Tibial nerve (tissue), 4 donors: ENCODE results near the gene SPPL2B. TPM values are rescaled to one million over a fixed set of nuclear protein-coding genes. Genes with fewer than 3 reads are reported as not detected.

Experiments
- DNase-seq, 2 donors: peaks; one replicate each; pipeline ENCODE4 v3.0.0-alpha.2; 2019; ENCODE audit warnings: low spot score in 2 of 2
- H3K27ac ChIP-seq, 4 donors: fragments of 200-600 bp; sonication (generic) in 3 of 4; one replicate each; pipeline ENCODE4 v1.5.1; 2017 to 2019; ENCODE audit warnings: mild to moderate bottlenecking in 1 of 4
- H3K27me3 ChIP-seq, 2 donors: fragments of 200-600 bp; sonication (generic) in 1 of 2; one replicate each; pipeline versions ENCODE4 v1.5.1 to v1.6.0; 2017 to 2019
- H3K36me3 ChIP-seq, 3 donors: fragments of 200-600 bp; sonication (generic); one replicate each; pipeline ENCODE4 v1.5.1; 2018 to 2019
- H3K4me1 ChIP-seq, 4 donors: fragments of 200-600 bp; sonication (generic) in 3 of 4; one replicate each; pipeline ENCODE4 v1.5.1; 2017 to 2019
- H3K4me3 ChIP-seq, 4 donors: fragments of 200-600 bp; sonication (generic) in 3 of 4; one replicate each; pipeline ENCODE4 v1.5.1; 2017 to 2019; ENCODE audit warnings: mild to moderate bottlenecking in 1 of 4, moderate library complexity in 1 of 4
- H3K9me3 ChIP-seq, 4 donors: fragments of 200-600 bp; sonication (generic) in 3 of 4; one replicate each; pipeline ENCODE4 v1.5.1; 2017 to 2019
- CTCF ChIP-seq, 5 experiments: fragments of 200-600 bp in 3 of 5; fragments of 450-650 bp in 2 of 5; sonication (generic) in 3 of 5; IDR thresholded peaks; one replicate each; pipeline ENCODE4 v1.5.1; 2016 to 2019; ENCODE audit warnings: antibody characterized with exemption in 5 of 5, mild to moderate bottlenecking in 3 of 5, moderate library complexity in 2 of 5
- EP300 ChIP-seq, 2 donors: sonication (generic); formaldehyde crosslinking; IDR thresholded peaks; one replicate each; pipeline ENCODE4 v1.6.1; 2017; ENCODE audit warnings: antibody characterized with exemption in 2 of 2, mild to moderate bottlenecking in 1 of 2
- POLR2A ChIP-seq, 2 donors: fragments of 450-650 bp; IDR thresholded peaks; one replicate each; pipeline ENCODE4 v1.6.1; 2017; ENCODE audit warnings: antibody characterized with exemption in 2 of 2, mild to moderate bottlenecking in 2 of 2, moderate library complexity in 2 of 2
- WGBS, 2 donors: methylation state at CpG; one replicate each; pipeline ENCODE4 v1.1.5; 2018; 5-methylcytosine and 5-hydroxymethylcytosine counted together
- total RNA-seq, 4 donors: library from RNA; depleted of rRNA; stranded (reverse); fragments of >200 nt; gene quantifications; one replicate each; pipeline ENCODE4 v1.1.0, GENCODE V29; 2016

The SPPL2B gene
- total RNA-seq, 4 donors from 2014 or later = 51.1 to 97.2 (median 77.7) TPM

- H3K4me3 ChIP-seq = no peak overlapping the region
- no peak for DNase-seq
- no peak for TF ChIP-seq EP300 (IDR thresholded peaks at IDR 0.05)
- TF ChIP-seq POLR2A (IDR thresholded peaks at IDR 0.05) = no peak
- TF ChIP-seq CTCF (IDR thresholded peaks at IDR 0.05) = no peak
- peaks cover 0 to 55% (median 0%) of the 10 kb centered on the region in 3 donors for H3K36me3 ChIP-seq
- WGBS, 2 donors = 88 to 97% methylated on average over 16 to 20 of the region's 21 CpGs
- H3K27me3 ChIP-seq = no peaks in the 10 kb centered on the region
- no peaks in the 10 kb centered on the region for H3K9me3 ChIP-seq
- H3K4me1 ChIP-seq = peaks cover 0 to 31% (median 3%) of the 10 kb centered on the region in 4 donors
- H3K27ac ChIP-seq = no peak overlapping the region
Observed at GRCh38 chr19:2338055-2338615, 9.7 kb downstream of the SPPL2B start.

- no peak overlapping the region for H3K4me3 ChIP-seq
- H3K9me3 ChIP-seq = no peaks in the 10 kb centered on the region
- peaks cover 0 to 23% (median 0%) of the 10 kb centered on the region in 4 donors for H3K4me1 ChIP-seq
- H3K36me3 ChIP-seq = peaks cover 0 to 62% (median 0%) of the 10 kb centered on the region in 3 donors
- no peak for TF ChIP-seq CTCF (IDR thresholded peaks at IDR 0.05)
- no peak for TF ChIP-seq POLR2A (IDR thresholded peaks at IDR 0.05)
- no peak for TF ChIP-seq EP300 (IDR thresholded peaks at IDR 0.05)
- no peak overlapping the region for H3K27ac ChIP-seq
- H3K27me3 ChIP-seq = no peaks in the 10 kb centered on the region
- DNase-seq = no peak
- 92 to 97% methylated on average over 25 to 53 of the region's 54 CpGs for WGBS, 2 donors
Observed at GRCh38 chr19:2338751-2339643, 10.5 kb downstream of the SPPL2B start.

DNA sequence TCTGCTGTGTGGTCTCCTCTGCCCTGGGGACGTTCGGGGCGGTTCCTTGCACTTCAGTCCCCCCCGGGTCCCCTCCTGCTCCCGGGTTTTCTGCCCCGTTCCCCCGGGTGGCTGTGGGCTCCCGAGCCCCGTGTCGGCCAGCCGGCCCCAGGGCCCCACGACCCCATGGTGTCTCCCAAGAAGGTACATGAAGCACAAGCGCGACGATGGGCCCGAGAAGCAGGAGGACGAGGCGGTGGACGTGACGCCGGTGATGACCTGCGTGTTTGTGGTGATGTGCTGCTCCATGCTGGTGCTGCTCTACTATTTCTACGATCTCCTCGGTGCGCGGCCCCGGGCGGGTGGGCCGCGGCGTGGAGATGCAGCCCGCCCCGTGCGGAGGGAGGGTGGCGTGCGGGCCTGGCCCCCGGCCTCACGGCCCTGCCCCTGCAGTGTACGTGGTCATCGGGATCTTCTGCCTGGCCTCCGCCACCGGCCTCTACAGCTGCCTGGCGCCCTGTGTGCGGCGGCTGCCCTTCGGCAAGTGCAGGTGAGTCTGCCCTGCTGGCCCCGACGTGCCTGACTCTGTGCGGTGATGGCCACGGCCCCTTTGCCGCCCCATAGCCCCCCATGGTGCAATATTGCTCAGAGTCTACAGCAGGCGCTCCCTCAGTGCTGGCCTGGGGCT is 11.3 kb downstream of the SPPL2B start:
- peaks cover 0 to 15% (median 0%) of the 10 kb centered on the region in 4 donors for H3K4me1 ChIP-seq
- DNase-seq = no peak
- H3K9me3 ChIP-seq = no peaks in the 10 kb centered on the region
- TF ChIP-seq POLR2A (IDR thresholded peaks at IDR 0.05) = no peak
- no peak for TF ChIP-seq CTCF (IDR thresholded peaks at IDR 0.05)
- TF ChIP-seq EP300 (IDR thresholded peaks at IDR 0.05) = no peak
- H3K36me3 ChIP-seq = peaks cover 0 to 65% (median 0%) of the 10 kb centered on the region in 3 donors
- no peaks in the 10 kb centered on the region for H3K27me3 ChIP-seq
- H3K27ac ChIP-seq = no peak overlapping the region
- 91 to 92% methylated on average over 47 to 52 of the region's 52 CpGs for whole genome bisulfite sequencing, 2 donors
- no peak overlapping the region for H3K4me3 ChIP-seq

DNA sequence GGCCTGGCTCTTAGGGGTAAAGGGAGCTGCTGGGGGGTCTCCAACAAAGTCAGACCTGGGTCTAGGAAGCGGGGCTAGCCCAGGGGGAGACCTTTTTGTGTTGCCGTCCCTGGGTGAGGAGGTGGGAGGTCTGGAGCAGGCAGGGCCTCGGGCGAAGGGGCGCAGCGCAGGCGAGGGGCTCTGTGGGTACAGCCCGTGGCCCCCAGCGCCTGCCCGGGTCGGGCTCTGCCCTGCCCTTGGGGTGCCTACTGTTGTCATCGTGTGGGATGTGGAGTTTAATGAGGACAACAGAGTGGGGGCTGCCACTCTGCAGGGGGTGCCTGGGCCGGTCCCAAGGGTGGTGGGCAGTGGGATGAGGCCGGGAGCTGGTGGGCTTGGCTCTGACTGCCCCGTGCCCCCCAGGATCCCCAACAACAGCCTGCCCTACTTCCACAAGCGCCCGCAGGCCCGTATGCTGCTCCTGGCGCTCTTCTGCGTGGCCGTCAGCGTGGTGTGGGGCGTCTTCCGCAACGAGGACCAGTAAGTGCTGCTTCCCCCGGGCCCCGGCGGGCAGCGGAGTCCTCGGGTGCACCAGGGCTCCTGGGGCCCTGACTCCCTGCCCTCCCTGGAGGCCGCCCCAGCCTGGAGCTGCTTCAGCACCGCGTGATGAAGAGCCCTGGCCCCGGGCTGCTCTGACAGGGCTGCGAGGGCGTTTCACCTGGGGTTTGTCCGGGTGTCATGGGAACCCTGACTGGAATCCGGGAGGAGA is 12.2 kb downstream of the SPPL2B start:
- no peak for DNase-seq
- Histone ChIP-seq H3K9me3 (no peaks in the 10 kb centered on the region), H3K27me3 (no peaks in the 10 kb centered on the region), H3K4me3 (no peak overlapping the region), H3K36me3 (peaks cover 0 to 69% (median 0%) of the 10 kb centered on the region in 3 donors), H3K4me1 (peaks cover 0 to 23% (median 0%) of the 10 kb centered on the region in 4 donors), H3K27ac (no peak overlapping the region)
- 91 to 92% methylated on average over 25 to 38 of the region's 38 CpGs for WGBS, 2 donors
- TF ChIP-seq POLR2A (IDR thresholded peaks at IDR 0.05) (no peak), EP300 (IDR thresholded peaks at IDR 0.05) (no peak)

DNA sequence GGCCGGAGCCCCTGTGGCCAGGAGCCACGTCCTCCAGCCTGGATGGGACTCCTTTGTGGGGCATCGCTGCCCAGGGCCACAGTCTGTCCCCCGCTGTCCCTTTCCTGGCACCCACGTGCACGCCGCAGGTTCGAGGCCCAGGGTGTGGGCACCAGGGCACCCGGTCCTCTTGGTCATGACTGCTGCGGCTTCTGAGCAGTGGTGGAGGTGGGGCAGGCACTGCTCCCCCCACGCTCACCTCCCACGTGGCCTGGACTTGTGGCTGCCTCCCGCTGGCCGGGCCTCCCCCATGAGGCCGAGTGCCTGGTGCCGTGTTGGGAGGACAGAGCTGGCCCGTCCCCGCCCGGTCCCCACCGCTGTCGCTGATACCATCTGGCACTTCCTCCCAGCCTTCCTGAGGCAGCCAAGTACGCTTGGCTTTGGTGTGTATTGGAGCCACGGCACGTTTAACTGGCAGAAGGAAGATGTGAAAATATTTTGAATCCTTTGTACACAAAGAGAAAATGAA is 12.8 kb downstream of the SPPL2B start:
- DNase-seq = no peak
- Histone ChIP-seq H3K36me3 (peaks cover 0 to 73% (median 0%) of the 10 kb centered on the region in 3 donors), H3K9me3 (no peaks in the 10 kb centered on the region), H3K27me3 (no peaks in the 10 kb centered on the region), H3K4me3 (no peak overlapping the region), H3K4me1 (peaks cover 0 to 27% (median 0%) of the 10 kb centered on the region in 4 donors), H3K27ac (no peak overlapping the region)
- TF ChIP-seq EP300 (IDR thresholded peaks at IDR 0.05) = no peak
- TF ChIP-seq POLR2A (IDR thresholded peaks at IDR 0.05) = no peak
- no peak for TF ChIP-seq CTCF (IDR thresholded peaks at IDR 0.05)
- WGBS, 2 donors = 79 to 80% methylated on average over 7 to 13 of the region's 24 CpGs
